Stimulated activated CD8-positive, alpha-beta memory T cell treated with anti-CD3 and anti-CD28 coated beads, Interleukin-12 subunit alpha, Interleukin-12 subunit beta, amount 100 ng/mL, for 4 hours (primary cell): Measurements from ENCODE around the gene GHITM.
A peak's percentile ranks its signal among the peaks of the same experiment; 100 is the strongest.
"Not testable (repeated sequence)": the region's sequence is repeated elsewhere in the genome, so short reads cannot be mapped to it uniquely, and the experiment has no call there.

ENCODE experiments used
- DNase-seq: peaks from one replicate; pipeline ENCODE4 v3.0.0-alpha.2; 2020; ENCODE audit warnings: low read depth

The GHITM gene, protein sequence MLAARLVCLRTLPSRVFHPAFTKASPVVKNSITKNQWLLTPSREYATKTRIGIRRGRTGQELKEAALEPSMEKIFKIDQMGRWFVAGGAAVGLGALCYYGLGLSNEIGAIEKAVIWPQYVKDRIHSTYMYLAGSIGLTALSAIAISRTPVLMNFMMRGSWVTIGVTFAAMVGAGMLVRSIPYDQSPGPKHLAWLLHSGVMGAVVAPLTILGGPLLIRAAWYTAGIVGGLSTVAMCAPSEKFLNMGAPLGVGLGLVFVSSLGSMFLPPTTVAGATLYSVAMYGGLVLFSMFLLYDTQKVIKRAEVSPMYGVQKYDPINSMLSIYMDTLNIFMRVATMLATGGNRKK

GRCh38 chr10:84139126-84140035 is at the start of gene GHITM:
Gene GHITM, plus strand, starts transcription at chr10:84139509. Its CDS starts 1,992 bp downstream, at chr10:84141501.
- DNase-seq = peak; percentile 98

GRCh38 chr10:84095811-84096497 is 43.4 kb upstream of the GHITM start:
- no peak for DNase-seq

GRCh38 chr10:84097787-84098353 is 41.4 kb upstream of the GHITM start:
- no peak for DNase-seq

DNA sequence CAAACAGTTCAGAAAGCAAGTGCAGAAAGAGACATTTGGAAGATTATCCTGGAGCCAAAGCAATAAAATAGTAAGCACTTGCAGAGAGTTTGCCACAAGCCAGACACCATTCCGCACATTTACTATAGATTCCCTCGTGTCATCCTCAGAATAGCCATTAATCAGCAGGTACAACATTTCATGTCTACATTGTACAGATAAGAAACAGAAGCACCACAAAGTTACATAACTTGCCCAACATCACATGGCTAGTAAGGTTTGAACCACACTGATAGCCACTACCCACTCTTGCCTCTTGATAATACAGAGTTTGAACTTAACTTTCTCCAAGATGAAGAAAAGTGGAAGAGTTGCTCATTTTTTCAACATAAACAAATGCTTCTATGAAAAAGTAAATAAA is 40.6 kb upstream of the GHITM start:
- DNase-seq = no peak

DNA sequence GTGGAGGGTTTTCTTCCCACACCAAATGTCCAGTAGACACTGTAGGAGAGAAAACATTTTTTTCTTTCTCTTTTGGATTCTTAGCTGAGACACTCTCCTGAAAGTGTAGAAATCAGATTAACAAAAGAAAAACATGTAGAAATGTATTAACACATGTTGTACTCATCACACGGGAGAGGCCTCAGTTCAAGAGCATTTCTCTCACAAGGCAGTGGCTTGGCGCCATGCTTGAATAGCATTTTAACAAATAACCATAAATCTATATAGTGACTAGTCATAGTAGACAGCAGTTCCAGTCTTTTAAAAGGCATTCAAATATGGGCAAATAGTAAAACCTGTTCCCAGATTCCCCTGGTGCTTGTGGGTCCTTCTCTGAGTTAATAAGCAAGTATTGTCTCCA is 38.3 kb upstream of the GHITM start:
- no peak for DNase-seq

GRCh38 chr10:84108797-84109196 is 30.5 kb upstream of the GHITM start:
- no peak for DNase-seq

DNA sequence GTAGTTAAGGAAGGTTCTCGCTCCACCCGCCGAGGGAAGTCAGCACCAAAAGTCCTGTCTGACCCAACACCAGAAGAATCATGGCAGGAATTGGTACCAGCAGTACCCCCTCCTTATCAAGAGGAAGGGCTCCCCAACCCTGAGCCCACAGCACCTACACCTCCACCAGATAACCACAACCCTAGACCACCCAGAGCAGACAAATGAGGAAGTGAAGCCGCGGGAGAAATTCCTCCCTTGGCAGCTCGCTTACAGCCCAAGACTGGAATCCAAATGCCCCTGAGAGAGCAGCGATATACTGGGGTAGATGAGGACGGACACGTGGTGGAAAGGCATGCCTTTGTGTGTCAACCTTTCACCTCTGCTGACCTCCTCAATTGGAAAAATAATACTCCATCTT is 29.5 kb upstream of the GHITM start:
- DNase-seq = not testable (repeated sequence)

GRCh38 chr10:84113468-84113867 is 25.8 kb upstream of the GHITM start:
- DNase-seq = not testable (repeated sequence)

DNA sequence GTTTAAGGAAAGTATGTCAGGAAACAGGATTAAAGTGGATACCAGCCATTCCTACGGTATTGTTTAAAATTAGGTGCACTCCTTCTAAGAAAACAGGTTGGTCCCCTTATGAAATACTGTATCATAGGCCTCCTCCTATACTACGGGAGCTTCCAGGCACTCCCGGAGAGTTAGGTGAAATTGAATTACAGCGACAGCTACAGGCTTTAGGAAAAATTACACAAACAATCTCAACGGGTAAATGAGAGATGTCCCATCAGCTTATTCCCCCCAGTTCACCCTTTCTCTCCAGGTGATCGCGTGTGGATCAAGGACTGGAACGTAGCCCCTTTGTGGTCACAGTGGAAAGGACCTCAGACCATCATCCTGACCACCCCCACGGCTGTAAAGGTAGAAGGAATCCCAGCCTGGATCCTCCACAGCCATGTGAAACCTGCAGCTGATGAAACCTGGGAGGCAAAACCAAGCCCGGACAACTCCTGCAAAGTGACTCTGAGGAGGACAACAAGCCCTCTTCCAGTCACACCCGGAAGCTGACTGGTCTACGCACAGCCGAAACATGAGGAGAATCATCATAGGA is 25.1 kb upstream of the GHITM start:
- no peak for DNase-seq

GRCh38 chr10:84117204-84117603 is 22.1 kb upstream of the GHITM start:
- DNase-seq = not testable (repeated sequence)

- no peak for DNase-seq
These were observed 21.5 kb upstream of the GHITM start for GRCh38 chr10:84117686-84118394.

DNA sequence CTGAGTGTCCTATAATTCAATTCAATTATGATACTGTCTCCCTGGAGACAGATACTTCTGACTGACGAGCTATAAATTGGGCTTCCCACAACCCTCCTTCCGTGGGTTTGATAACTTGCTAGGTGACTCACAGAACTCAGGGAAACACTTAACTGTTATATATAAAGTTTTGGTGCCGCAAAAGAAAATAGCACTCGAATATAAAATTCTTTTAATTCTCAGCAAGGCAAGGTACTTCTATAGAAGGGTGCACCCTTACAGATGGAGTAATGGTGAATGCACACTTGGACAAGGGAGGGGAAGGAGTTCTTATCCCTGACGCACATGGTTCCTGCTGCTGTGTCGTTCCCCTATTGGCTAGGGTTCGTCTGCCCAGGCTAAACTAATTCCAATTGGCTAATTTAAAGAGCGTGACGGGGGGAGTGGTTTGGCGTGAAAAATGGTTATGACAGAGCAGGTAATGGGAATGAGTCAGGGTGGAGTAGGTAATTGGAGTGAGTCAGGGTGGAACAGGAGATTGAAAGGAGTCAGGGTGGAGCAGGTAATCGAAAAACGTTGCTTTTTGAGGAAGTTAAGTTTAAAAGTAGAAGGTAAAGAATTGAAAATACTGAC is 20.8 kb upstream of the GHITM start:
- DNase-seq = no peak

DNA sequence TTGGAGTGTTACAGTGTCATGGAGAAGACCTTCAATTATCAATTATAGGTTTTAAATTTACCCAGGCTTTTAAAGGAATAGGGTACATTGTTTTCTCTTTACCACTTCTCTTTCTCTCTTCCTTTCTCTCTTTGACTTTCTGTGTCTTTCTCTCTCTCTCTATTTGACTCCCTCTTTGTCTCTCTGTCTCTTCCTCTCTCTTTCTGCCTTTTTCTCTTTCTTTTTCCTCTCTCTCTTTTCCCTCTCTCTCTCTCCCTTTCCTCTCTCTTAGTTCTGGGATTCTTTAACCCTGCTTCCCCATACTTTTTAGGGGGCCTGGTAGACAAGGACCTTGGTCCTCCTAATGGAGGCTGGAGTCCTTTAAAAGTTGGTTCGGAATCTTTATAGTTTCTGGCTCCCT is 15.9 kb upstream of the GHITM start:
- DNase-seq = no peak

DNA sequence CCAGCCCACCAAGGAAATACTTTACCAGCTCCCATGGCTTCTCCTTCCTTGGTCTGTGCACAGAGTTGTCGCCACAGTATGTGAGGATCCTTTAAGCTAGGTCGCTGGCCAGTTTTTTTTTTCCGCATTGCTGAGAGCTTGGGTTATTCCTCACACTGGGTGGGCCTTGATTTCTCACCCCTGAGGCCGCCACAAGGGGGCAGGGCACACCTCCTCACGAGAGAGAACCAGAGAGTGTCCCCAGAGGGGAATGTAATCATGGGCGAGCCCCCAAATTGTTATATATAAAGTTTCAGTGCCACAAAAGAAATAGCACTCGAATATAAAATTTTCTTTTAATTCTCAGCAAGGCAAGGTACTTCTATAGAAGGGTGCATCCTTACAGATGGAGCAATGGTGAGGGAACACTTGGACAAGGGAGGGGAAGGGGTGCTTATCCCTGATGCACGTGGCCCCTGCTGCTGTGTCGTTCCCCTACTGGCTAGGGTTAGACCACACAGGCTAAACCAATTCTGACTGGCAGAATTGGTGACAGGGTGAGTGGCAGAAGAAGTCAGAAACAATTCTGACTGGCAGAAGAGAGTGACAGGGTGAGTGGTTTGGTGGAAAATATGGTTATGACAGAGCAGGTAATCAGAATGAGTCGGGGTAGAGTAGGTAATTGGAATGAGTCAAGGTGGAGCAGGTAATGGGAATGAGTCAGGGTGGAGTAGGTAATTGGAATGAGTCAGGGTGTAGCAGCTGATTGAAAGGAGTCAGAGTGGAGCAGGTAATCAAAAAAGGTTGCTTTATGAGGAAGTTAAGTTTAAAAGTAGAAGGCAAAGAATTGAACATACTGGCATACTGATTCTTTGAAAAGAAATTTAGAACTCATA is 13.2 kb upstream of the GHITM start:
- DNase-seq = not testable (repeated sequence)

GRCh38 chr10:84126785-84127167 is 12.5 kb upstream of the GHITM start:
- no peak for DNase-seq

GRCh38 chr10:84135836-84136235 is 3.5 kb upstream of the GHITM start:
- DNase-seq = no peak

DNA sequence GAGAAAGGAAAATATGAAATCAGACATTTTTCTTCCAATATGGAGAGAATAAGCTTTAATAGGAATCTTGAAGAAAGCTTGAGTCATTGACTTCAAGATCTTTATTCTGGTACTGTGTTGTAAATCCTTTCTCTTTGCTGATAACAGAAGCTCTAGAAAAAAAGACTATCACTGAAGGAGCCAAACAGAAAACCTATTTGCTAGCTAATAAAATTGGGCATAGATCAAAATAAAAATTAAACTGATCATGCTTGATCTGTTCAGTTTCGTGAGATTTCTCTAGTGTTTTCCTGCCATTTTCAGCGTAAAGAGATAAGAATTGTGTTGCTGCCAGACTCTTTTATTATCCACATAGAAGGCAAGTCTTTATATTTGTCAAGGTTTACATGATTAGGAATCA is 1.5 kb upstream of the GHITM start:
- no peak for DNase-seq

DNA sequence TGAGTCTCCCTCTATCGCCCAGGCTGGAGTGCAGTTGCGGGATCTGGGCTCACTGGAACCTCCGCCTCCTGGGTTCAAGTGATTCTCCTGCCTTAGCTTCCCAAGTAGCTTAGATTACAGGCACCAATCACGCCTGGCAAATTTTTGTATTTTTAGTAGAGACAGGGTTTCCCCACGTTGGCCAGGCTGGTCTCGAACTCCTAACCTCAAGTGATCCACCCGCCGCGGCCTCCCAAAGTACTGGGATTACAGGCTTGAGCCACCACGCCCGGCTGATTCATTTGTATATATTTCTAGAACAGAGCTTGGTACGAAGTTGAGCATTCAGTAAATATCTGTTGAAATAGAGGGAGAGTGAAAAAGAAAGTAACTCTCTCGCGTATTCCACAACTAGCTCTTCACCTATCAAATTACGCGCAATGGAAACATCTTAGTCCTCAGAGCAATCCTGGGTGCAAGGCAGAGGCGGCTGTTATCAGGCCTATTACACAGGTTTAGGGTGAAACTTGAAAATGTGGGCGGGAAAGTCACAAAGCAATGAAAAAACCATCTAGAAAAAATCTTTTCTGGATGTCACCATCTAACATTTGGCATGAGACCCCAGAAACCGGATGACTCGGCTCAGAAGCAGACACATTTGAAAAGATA is 707 bp upstream of the GHITM start:
- DNase-seq = no peak

GRCh38 chr10:84140036-84140379 is 699 bp downstream of the GHITM start:
- DNase-seq = no peak
